A204.1 (cell line): ENCODE measurements around the gene MYO10.
"Not testable (repeated sequence)": the region's sequence is repeated elsewhere in the genome, so short reads cannot be mapped to it uniquely, and the experiment has no call there.

Experiments used
- FAIRE-seq: peaks from 2 replicates; lab custom pipeline; 2012; peaks lifted over from hg19 to GRCh38; lab: Jason Lieb, UNC

The MYO10 gene

GRCh38 chr5:16862777-16863176 lies 73.3 kb downstream of the MYO10 start:
- no peak for FAIRE-seq

GRCh38 chr5:16859346-16859745 lies 76.7 kb downstream of the MYO10 start:
- FAIRE-seq = no peak

- FAIRE-seq = no peak
Measured at GRCh38 chr5:16858151-16858550, 77.9 kb downstream of the MYO10 start.

- no peak for FAIRE-seq
Measured at GRCh38 chr5:16857635-16858034, 78.5 kb downstream of the MYO10 start.

GRCh38 chr5:16856531-16856930 lies 79.6 kb downstream of the MYO10 start:
- no peak for FAIRE-seq

- FAIRE-seq = no peak
Measured at GRCh38 chr5:16855898-16856297, 80.2 kb downstream of the MYO10 start.

- no peak for FAIRE-seq
Measured at GRCh38 chr5:16855485-16855884, 80.6 kb downstream of the MYO10 start.

GRCh38 chr5:16854351-16854750 lies 81.7 kb downstream of the MYO10 start:
- FAIRE-seq = no peak

- no peak for FAIRE-seq
Measured at GRCh38 chr5:16853518-16853917, 82.6 kb downstream of the MYO10 start.

- no peak for FAIRE-seq
Measured at GRCh38 chr5:16852251-16853005, 83.7 kb downstream of the MYO10 start.

GRCh38 chr5:16849775-16850174 lies 86.3 kb downstream of the MYO10 start:
- FAIRE-seq = no peak

- FAIRE-seq = no peak
Measured at GRCh38 chr5:16849181-16849580, 86.9 kb downstream of the MYO10 start.

GRCh38 chr5:16844952-16845351 lies 91.1 kb downstream of the MYO10 start:
- no peak for FAIRE-seq

GRCh38 chr5:16842896-16843295 lies 93.2 kb downstream of the MYO10 start:
- FAIRE-seq = no peak

GRCh38 chr5:16841416-16841815 lies 94.7 kb downstream of the MYO10 start:
- no peak for FAIRE-seq

GRCh38 chr5:16837305-16837704 lies 98.8 kb downstream of the MYO10 start:
- FAIRE-seq = no peak

- FAIRE-seq = no peak
Measured at GRCh38 chr5:16834029-16834428, 102.1 kb downstream of the MYO10 start.

GRCh38 chr5:16831326-16831725 lies 104.8 kb downstream of the MYO10 start:
- not testable (repeated sequence) for FAIRE-seq

GRCh38 chr5:16827755-16828154 lies 108.3 kb downstream of the MYO10 start:
- no peak for FAIRE-seq

- FAIRE-seq = no peak
Measured at GRCh38 chr5:16826379-16827125, 109.5 kb downstream of the MYO10 start.

- no peak for FAIRE-seq
Measured at GRCh38 chr5:16819522-16820167, 116.4 kb downstream of the MYO10 start.

GRCh38 chr5:16815432-16815831 lies 120.7 kb downstream of the MYO10 start:
- no peak for FAIRE-seq

- no peak for FAIRE-seq
Measured at GRCh38 chr5:16812911-16813310, 123.2 kb downstream of the MYO10 start.
